GM21723 (cell line): ENCODE data around the gene CSPG4.
"Not testable (repeated sequence)": the region's sequence is repeated elsewhere in the genome, so short reads cannot be mapped to it uniquely, and the experiment has no call there.

Experiments
- ATAC-seq: cut with Tn5 transposase; IDR thresholded peaks from one replicate; pipeline ENCODE4 v1.9.1; 2021; ENCODE audit warnings: mild to moderate bottlenecking, moderate library complexity; ENCODE audit not compliant: unreplicated experiment

Gene CSPG4

DNA sequence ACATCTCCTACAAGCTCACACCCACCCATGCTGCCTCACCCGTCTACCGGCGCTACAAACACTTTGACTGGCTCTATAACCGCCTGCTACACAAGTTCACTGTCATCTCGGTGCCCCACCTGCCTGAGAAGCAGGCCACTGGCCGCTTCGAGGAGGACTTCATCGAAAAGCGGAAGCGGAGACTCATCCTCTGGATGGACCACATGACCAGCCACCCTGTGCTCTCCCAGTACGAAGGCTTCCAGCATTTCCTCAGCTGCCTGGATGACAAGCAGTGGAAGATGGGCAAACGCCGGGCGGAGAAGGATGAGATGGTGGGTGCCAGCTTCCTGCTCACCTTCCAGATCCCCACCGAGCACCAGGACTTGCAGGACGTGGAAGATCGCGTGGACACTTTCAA, 62.8 kb downstream of the CSPG4 start:
- ATAC-seq: no peak

DNA sequence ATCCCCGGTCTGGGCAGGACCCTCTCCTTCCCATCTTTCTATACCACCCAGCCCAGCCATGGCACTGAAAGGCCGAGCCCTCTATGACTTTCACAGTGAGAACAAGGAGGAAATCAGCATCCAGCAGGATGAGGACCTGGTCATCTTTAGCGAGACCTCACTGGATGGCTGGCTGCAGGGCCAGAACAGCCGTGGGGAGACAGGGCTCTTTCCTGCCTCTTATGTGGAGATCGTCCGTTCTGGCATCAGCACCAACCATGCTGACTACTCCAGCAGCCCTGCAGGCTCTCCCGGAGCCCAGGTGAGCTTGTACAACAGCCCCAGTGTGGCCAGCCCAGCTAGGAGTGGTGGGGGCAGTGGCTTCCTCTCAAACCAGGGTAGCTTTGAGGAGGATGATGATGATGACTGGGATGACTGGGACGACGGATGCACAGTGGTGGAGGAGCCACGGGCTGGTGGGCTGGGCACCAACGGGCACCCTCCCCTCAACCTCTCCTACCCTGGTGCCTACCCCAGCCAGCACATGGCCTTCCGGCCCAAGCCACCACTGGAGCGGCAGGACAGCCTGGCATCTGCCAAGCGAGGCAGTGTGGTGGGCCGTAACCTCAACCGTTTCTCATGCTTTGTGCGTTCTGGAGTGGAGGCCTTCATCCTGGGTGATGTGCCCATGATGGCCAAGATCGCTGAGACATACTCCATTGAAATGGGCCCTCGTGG, 63.4 kb downstream of the CSPG4 start:
- no peak for ATAC-seq

DNA sequence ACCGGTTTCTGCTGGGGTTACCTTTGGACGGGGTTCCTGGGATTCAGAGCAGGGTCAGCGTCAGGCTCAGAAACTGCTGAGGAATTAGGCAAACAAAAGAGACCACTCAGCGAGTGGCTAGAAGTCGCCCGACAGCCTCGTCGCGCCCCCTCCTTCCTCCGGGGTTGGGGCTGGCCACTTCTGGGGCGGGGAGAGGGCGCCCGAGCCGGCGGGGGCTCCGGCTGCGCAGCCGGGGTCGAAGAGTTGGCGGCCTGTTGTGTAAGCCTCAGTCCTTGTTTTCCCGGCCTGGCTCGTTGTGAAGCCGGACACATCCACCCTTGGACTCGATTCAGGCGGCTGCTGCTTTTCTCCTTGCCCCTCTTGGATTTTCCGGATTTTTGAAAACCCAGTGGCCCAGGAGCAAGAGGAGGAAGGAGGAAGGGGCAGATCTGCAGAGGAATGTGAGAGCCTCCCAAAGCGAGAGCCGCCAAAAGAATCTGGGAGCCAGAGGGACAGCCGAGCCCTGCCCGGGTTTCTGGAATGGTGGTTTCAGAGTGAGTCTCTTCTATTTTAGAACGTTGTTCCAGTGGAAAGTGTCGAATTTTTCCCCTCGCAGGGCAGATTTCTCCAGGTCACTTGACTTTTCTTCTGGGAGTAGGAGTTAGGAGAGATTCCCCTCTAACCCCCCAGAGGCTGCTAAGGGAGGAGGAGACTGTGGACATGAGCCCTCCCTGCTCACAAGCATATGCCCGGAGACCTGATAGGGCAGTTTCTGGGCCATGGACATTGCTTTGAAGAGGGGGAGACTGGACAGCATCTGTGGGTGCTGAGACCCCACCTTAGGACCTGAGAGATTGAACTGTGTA, 64.3 kb downstream of the CSPG4 start:
- no peak for ATAC-seq

DNA sequence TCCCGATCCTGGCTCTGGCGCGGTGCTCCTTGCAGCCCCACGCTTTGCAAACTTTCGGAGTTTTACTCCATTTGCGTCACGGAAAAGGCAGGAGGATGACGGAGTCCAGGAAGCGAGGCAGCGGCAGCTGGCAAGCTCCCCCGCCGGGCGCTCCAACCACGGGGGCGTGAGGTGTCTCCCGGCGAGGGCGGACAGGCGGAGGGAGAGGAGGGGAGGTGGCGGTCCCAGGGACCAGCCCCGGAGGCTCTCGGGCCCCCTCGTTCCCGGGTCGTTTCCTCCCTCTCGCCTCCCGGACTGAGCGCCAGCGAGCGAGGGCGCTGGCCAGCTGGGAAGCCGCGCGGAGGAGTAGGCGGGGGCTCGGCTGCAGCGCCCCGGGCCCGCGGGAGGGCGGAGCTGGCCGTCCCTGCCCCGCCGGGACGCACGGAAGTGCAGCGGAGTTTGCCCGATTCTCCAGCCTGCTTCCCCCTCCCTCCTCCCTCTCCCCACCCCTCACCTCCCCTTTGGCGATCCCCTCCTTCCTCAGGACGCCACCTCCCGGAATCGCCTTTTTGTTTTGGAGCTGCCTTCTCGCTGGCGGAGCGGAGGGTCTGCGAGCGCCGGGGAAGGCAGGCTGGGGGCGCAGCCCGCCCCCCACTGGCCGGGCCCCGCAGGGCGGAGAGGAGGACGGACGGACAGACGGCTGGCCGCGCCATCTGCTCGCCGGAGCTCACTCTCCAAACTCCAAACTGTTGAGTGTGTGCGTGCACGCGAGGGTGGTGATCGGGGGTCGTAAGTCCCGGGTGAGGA, 65.1 kb downstream of the CSPG4 start, which contains the start of gene SNX33:
Gene SNX33, plus strand, starts transcription at position 543 of the 786 bp plus-strand sequence. CDS start 1,191 bp downstream, outside the sequence.
- ATAC-seq: no peak

DNA sequence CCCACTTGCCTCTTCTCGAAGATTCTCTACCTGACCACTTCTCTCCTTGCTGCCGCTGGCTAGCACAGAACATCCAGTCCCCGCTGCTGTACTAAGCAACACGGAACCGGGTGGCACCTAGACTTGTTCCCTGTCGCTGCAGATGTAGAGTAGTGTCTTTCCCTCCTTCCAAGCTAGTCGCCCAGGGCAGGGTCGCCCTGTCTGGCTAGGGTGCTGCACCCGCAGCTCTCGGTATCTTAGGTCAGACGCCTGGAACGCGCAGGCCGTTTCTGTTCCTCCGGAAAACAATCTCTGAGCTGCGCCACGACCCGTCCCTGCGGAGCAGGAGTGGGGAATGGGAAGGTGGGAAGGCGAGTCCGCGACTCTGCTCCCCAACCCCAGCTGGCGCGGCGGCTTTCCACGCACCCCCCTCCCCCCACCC, 65.7 kb downstream of the CSPG4 start:
- ATAC-seq: no peak

DNA sequence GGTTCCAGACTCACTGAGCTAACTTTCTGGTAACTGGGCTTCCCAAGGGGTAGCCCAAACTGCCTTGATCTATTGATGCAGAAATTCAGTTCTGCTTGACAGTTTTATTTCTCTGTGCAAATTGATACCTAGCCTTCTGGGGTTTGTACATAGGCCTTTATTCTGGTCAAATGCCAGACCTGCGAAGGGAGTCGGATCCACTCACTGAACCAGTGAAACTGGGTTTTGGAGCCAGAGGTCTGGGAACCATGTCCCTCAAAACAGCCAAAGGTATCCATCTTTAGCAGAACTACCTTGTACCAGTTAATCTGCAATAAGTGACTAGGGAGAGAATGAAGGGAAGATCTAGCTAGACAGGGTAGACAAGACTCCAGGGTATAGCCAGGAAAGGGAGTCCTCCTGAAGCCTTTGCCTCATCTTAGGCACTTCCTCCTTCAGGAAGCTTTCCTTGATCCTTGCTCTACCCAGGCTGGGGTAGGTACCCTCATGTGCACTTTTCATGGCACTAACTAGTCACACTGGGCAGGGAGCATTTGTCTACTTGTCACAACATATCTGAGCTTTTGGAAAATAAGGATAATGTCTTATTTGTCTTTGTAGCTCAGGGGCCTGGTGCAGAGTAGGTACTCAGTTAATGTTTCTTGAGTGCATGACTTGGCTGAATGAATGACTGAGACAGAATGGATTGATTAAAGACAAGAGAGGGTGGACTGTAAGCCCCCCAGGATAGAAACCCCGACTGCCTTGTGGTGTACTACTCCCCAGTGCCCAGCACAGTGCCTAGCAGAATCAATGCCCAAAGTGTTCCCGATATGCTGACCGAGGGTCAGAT, 66.3 kb downstream of the CSPG4 start:
- ATAC-seq: no peak

DNA sequence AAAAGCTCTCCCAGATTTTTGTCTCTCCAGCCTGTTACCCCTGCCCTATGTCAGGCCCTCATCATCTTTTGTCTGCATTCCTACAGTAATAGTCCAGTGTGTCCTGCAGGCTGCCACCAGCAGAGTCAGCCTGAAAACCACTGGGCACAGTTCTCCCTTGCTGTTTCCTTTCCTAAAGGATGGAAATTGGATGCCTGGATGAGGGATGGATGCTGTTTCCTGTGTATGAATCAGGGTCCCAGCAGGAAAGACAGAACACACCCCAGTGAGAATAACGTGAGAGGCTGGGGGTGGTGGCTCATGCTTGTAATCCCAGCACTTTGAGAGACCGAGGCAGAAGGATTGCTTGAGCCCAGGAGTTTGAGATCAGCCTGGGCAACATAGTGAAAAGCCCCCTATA, 68.3 kb downstream of the CSPG4 start:
- no peak for ATAC-seq

DNA sequence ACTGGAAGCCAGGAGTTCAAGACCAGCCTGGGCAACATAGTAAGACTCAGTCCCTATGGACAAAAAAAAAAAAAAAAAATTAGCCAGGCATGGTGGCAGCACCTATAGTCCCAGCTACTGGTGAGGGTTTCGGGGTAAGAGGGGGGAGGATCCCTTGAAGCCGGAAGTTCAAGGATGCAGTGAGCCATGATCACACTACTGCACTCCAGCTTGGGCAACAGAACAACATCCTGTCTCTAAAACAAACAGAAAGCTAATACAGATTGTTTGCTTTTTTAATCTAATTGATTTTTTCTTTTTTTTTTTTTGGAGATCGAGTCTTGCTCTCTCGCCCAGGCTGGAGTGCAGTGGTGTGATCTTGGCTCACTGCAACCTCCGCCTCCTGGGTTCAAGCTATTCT, 71.0 kb downstream of the CSPG4 start:
- no peak for ATAC-seq

DNA sequence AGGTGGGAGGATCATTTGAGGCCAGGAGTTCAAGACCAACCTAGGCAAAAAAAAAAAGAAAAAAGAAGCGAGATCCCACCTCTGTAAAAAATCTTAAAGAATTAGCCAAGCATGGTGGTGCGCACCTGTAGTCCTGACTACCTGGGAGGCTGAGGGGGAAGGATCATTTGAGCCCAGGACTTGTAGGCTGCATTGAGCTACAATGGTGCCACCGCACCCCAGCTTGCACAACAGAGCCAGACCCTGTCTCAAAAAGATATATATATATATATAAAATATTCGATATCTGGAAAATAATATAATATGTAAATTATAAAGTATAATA, 71.5 kb downstream of the CSPG4 start:
- no peak for ATAC-seq

DNA sequence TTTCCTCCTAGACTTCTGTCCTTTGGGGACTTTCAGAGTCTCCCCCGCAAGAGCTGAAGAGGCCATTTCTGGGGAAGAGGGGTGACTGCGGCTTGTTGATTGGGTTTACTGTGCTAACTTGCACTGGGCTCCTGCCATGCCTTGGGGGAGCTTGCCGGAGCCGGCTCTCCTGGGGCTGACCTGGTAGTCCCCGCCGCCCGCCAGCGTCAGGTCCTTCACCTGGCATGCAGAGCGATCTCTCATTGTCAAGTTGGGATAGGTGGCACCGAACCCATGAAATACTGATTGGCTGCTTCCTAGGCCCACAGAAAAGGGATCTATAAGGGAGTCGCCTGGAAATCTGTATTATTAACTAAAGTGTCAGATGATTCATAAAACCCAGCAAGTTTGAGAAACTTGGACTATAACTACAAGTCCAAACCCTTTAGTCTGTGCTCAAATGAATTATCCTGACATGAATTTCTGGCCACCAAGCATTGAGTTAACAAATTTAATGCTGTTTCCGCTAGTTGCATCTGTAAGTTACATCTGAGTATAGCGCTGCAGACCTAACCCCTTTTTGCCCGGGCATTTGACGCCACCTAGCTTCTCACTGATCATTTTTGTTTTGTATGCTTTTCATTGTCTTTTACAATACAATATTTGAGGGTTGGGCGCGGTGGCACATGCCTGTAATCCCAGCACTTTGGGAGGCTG, 72.0 kb downstream of the CSPG4 start:
- peak; percentile 41 for ATAC-seq

DNA sequence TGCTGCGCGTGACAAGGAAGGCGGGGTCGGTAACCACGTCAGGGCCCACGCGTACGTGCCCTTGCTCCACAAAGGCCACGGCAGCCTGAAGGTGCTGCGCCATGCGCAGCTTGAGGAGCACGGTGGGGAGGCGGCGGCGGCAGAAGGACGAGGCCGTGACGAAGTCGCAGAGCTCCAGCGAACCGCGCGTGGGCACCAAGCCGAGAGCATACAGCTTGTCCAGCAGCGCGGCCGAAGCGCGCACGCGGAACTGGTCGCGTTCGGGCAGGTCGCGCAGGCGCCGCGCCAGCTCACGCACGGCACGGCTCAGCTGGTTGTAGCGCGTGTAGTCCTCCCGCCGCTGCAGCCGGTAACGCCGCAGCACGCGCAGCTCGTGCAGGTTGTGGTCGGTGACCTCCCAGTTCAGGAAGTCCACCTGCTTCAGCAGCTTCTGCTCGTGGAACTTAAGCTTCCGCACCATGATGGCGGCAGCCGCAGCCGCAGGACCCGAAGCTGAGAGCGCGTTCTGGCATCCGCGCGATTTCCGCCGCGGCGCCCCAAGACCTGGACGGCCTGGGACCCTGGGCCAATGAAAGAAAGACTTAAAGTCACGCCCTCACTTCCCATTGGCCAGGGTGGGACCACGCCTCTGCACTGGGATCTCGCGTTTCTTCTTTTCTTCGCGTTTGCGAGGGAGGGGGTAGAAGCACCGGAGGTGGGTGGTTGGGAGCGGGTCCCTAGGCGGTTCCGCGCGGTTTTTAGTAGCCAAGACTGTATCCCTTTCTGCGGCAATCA, 72.8 kb downstream of the CSPG4 start, which contains the start of gene IMP3:
Gene IMP3, minus strand, starts transcription at position 516 of the 774 bp plus-strand sequence. Its CDS starts 56 bp downstream, at position 460.
- ATAC-seq: peak; percentile 83

DNA sequence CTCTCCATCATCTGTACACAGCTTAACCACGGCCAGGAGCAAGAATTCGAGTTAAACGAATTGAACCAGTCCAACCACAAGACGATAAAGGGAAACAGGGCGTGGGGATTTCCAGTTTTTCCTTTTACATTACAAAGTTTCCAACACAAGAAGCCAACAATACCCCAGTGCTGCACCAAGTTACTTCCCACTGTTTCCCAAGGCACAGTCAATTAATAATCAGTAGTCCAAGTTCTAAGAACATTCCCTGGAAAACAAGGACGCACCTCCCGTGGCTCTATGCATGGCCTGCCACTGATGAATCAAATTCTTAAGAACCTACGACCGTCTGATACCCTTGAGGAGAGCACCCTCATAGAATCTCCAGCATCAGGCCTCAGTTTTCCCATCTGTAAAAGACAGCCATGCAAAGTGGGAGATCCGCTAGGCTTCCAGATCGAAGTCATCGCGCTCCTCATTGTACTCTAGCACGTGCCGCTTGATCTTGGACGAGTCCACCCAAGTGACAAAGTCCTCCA, 73.4 kb downstream of the CSPG4 start:
- ATAC-seq: no peak

DNA sequence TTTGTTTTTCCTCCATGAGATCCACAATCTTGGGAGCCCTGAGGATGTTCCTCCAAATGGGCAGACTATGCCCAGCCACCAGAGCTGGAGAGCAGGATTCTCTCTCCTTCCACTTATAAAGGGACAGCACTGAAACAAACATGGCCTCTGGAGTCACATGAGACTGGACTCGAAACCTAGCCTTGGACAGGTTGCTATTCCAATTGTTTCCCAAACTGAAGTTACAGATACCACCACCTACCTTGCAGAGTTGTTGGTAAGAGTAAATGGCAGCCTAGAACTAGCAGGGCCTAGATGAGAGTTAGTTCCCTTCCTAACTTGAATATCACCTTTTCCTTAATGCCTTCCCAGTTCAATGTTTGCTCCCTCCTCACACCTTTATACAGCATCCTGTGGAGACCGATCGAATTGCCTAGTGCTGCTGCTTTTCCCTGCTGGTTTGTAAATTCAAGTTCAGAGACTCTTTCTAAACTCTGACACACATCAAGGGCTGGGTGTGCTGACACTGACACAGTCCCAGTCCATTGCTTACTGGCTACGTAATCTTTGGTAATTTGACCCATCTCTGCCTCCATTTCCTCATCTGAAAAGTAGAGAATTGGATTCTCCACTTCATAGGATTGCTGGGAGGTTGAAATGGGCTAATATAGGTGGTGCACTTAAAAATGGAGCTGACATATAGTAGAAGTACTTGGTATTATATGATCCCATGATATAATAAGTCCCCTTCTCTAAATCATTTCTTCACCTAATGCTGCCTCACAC, 75.2 kb downstream of the CSPG4 start:
- no peak for ATAC-seq

DNA sequence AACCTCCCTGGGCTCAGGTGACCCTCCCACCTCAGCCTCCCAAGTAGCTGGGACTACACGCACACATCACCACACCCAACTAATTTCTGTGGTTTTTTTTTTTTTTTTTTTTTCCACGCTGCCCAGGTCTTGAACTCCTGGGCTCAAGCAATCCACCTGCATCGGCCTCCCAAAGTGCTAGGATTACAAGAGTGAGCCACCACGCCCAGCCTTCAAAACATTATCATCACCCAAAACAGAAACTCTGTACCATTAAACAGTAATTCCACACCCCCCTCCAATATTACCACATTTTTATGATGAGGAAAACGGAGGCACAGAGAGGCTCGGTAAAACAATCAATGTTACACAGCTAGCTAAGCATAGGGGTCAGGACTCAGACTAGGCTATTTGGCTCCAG, 76.6 kb downstream of the CSPG4 start:
- ATAC-seq: no peak

DNA sequence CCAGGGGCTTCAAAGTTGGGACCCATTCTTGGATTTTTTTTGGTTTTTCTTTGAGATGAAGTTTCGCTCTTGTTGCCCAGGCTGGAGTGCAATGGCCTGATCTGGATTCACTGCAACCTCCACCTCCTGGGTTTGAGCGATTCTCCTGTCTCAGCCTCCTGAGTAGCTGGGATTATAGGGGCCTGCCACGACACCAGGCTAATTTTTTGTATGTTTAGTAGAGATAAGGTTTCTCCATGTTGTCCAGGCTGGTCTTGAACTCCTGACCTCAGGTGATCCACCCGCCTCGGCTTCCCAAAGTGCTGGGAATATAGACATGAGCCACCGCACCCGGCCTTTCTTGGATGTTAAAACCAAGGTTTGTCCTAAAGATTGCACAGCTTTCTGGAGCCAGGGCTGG, 78.7 kb downstream of the CSPG4 start:
- not testable (repeated sequence) for ATAC-seq

DNA sequence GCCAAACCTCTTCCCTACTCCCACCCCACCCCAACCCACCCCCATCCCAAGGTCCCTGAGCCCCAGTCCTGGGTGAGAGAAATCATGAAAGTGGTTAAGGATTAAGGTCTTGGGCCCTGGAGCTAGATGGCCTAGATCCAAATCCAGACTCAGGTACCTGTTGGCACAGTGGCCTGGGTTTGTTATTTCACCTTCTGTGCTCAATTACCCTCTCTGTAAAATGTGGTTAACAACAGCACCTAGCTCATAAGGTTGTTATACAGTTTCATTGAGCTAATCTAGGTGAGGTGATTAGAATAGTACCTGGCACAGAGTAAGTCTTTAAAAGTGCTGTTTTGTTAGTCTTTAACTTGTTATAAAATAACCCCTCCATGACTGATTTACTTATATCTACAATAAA, 80.7 kb downstream of the CSPG4 start:
- ATAC-seq: no peak

DNA sequence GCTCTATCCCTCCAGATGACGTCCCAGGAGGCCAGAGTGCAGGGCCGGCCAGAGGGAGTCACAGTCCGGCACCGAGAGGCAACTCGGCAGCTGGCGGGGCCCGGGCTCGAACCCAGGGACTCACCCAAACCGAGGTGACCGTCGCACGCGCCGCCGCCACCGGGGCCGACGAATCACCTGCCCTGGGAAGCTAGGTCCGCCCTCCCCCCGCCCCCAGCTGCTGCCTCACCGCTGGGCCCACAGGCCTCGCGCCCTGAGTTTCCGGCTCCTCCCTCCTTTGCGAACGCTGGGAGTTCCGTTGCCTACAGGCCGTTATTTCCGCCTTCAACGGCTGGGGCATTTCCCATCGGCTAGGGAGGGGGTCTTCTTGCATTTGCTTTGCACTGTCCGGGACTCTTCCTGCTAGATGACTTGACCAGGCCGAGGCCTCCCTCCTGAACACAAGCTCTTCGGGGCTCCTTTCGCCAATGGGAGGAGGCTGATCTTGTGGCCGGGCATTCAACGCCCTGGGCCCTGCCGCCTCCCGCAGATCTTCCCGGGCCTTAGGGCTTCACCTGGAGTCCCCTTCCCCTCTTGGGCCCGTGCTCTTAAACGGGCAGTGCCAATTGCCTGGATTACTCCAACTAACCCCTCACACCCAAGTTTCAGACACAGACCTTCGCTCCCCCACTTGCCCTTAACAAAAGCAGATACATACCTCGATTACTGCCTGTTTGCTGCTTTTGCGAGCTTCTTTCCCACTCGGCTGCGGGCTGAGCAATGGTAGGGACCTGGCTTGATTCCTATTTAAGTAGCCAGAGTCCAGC, 86.9 kb downstream of the CSPG4 start, which contains the start of gene SNUPN:
Gene SNUPN, minus strand, starts transcription at position 184 of the 806 bp plus-strand sequence. CDS start 4,674 bp downstream, outside the sequence.
- ATAC-seq: peak; percentile 74
